HG02870 (cell line): ENCODE data around the gene ANXA8L1.
"Not testable (repeated sequence)": the region's sequence is repeated elsewhere in the genome, so short reads cannot be mapped to it uniquely, and the experiment has no call there.

Experiments
- ATAC-seq: cut with Tn5 transposase; IDR thresholded peaks from one replicate; pipeline ENCODE4 v1.9.1; 2021; ENCODE audit warnings: mild to moderate bottlenecking, moderate library complexity; ENCODE audit not compliant: unreplicated experiment

ANXA8L1 gene

GRCh38 chr10:46375406-46375805, at the start of gene ANXA8L1:
ANXA8L1 (plus strand) TSS chr10:46375776; CDS start chr10:46375852, 76 bp downstream.
- ATAC-seq: not testable (repeated sequence)

GRCh38 chr10:46326066-46326465, 49.5 kb upstream of the ANXA8L1 start:
- ATAC-seq: no peak

- no peak for ATAC-seq
These were observed 48.6 kb upstream of the ANXA8L1 start for GRCh38 chr10:46326971-46327370.

DNA sequence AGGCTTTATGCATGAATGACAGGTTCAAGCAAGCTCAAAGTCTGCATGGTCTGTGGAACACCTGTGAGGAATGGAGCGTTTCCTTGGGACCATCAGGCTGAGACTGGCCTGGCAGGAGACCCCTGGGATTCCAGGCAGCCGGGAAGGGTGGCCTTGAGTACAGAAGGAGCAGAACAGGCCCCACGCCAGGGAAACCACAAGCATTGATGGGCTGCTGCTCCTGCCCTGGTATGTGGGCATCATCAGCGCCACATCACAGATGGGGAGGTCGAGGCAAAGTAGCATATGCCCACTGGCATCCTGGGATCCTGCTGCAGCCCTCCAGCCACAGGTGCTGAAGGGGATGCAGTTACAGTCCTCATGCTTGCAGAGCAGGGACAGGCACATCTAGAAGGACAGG, 47.9 kb upstream of the ANXA8L1 start:
- ATAC-seq: no peak

- ATAC-seq: no peak
These were observed 46.5 kb upstream of the ANXA8L1 start for GRCh38 chr10:46328853-46329689.

DNA sequence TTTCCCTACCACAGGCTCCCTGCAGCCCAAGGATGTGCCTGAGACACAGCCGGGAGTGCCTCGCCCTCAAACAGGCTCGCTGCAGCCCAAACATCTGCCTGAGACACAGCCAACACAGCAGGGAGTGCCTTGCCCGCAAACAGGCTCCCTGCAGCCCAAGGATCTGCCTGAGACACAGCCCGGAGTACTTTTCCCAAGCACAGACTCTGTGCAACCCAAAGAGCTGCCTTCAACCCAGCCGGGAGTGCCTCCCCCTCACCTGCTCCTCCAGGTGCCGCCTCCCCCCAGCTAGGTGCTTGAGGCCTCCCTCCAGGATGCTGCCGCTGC, 45.9 kb upstream of the ANXA8L1 start:
- no peak for ATAC-seq

DNA sequence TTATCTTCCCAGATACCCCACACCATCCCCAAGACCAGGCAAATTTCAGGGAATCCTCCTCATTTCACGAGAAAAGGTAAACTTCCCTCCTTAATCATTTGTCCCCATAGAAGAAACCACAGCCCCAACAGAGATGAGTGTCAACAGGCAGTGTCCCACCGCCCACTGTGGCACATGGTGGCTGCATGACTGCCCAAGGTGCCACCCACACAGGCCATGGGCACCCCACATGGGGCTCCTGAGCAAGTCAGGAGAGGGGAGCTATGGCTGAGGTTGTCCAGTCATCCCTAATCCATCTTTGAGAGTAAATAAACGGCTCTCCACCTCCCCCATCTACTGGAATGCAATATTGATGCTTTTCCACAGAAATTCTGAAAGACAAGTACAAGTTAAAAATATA, 44.7 kb upstream of the ANXA8L1 start:
- ATAC-seq: no peak

DNA sequence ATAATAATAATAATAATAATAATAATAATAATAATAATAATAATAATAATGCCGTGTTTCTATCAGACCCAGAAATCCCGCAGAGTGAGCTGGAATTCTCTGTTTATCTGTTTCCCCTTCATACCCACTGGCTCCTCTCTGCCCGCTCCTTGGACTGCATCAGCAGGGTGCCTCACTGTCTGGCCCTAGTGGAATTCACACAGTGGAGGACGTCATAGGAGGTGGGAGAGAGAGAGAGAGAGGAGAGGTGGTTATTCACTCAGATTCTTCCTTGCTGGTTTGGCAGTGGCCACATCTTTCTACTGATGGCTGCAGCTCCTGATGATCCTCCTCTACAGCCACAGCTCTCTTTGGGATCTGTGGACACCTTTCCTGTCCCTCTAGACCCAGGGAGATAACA, 10.1 kb upstream of the ANXA8L1 start:
- ATAC-seq: not testable (repeated sequence)

DNA sequence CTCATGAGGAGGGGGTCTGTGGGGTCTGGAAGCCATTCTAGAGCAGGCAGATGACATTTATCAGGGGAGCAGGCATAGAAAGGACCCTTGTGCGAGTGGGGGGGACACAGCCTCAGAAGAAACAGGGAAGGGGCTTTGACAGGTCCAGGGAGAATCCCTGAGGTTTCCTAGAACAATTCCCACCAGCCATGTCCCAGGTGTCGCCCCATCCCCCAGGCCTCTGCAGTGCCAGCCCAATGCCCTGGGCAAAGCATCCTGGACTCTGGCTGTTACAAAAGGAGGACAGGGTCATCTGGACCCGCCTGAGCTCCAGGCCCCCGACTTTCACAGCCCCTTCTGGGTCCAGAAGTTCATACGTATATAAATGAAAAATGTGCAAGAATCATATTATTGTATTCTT, 8.4 kb upstream of the ANXA8L1 start:
- ATAC-seq: not testable (repeated sequence)

DNA sequence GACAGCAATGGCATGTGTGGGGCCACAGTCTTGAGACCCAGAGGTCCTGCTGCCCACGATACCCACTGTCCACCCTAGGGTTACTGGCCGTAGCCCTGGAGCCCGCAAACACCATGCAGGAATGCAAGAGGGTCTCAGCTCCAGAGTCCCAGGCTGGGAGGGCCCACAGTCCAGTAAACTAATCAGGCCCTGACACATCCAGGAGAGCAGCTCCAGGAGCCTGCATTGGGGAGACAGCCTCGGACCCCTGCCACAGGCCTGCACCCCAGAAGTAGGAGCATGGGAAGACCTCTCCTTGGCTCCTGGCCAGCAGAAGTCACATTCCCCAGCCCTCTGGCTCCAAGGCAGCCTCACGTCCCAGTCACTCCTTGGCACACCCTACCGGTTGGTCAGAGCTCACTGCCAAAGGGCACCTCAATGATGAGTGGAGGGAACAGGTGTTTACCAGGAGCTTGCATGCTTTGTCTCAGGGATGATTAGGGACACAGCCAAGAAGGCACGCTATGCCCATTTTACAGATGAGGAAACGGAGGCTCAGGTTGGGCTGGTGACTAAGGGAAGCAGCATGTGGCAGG, 7.8 kb upstream of the ANXA8L1 start:
- ATAC-seq: not testable (repeated sequence)

DNA sequence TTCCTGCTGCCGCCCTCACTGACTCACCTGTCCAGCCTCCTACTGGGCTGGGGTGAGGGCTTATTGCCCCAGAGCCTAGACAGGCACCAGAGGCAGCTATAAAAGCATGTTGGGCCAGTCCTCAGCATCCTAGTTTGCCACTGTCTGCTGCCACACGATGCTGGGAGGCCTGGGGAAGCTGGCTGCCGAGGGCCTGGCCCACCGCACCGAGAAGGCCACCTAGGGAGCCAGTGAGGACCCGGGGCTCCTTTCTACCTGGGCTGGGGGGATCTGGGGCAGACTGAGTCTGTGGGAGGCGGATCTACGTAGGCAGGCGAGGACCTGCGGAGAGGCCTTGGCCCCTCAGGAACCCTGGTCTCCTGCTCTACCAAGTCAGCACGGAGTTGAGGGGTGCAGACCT, 6.6 kb upstream of the ANXA8L1 start:
- ATAC-seq: not testable (repeated sequence)

DNA sequence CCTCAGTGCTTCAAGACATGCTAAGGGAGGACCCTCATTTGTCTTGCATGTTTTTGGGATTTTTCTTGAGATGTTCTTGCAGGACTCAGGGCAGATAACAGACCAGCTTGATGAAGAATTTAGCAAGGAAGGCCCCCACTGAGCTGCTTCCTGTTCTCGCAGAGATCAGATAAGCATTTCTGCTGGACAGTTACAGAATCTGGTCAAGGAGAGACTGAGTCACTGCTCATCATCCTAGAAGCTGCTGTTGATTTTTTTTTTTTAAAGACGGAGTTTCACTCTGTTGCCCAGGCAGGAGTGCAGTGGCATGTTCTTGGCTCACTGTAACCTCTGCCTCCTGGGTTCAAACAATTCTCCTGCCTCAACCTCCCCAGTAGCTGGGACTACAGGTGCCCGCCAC, 1.2 kb upstream of the ANXA8L1 start:
- ATAC-seq: not testable (repeated sequence)

- not testable (repeated sequence) for ATAC-seq
These were observed 1.4 kb downstream of the ANXA8L1 start for GRCh38 chr10:46377022-46377421.

DNA sequence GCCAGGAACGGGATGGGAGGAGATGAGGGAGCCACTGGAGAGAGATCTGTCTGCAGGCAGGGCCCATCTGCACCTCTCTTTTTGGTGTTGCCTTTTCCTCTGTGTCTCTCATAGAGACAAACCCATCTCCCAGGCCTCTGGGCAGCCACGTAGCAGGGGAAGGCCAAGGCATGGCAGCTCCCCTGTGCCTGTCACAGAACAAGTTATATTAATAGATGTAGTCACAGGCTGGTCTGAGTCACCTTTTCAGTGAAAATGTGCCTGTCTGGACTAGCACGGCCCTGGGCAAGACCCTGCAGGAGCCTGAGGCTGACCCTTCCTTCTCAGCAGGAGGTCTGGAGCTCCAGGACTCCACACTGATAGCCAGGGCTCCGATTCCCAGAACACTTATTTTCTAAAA, 2.1 kb downstream of the ANXA8L1 start:
- not testable (repeated sequence) for ATAC-seq

- ATAC-seq: not testable (repeated sequence)
These were observed 2.5 kb downstream of the ANXA8L1 start for GRCh38 chr10:46378108-46378507.

DNA sequence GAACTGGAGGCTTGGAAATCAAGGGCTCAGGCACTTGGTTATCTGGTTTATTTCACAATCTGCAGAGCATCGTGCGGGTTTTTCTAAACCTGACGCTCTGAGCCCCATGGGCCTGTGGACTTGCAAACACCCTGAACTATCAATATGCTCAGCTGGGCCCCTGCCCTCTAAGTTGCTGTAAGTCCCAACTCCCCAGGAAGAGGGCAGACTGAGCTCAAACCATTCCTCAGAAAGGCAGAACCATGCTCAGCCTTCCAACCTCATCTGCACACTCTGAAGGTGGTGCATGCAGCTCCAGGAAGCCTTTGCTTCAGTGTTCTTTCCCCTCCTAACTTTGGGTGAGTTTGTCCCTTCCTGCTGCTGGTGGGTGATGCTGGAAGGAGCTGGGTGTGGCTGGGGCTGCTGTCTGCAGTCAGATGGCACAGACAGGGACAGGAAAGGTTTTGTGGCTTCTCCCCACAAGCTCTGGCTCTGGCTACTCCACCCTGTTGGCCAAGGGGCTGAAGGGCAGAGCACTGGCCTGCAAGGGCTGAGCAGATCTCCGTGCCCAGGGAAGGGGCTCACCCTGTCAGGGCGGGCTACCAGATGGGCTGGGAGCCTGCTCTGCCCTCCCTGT, 3.8 kb downstream of the ANXA8L1 start:
- ATAC-seq: not testable (repeated sequence)

DNA sequence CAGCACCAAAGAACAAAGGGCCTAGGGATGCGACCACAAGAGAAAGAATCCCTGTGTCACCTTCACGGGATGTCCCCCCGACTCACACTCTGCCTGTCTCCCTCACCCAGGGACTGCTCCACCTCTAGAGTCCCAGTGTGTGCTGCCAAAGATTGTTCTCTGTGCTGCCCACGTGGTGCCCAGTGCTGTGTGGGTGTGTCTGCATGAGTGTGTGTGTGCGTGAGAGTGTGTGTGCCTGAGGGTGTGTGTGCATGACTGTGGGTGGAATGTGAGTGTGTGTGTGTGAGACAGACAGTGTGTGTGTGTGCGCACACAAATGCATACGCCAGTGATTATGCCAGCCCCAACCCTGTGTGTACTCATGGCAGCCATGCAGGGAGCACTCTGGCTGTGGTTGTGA, 10.3 kb downstream of the ANXA8L1 start:
- not testable (repeated sequence) for ATAC-seq

GRCh38 chr10:46386694-46387093, 11.1 kb downstream of the ANXA8L1 start:
- peak; percentile 83 for ATAC-seq

GRCh38 chr10:46387309-46387902, 11.8 kb downstream of the ANXA8L1 start:
- ATAC-seq: not testable (repeated sequence)

DNA sequence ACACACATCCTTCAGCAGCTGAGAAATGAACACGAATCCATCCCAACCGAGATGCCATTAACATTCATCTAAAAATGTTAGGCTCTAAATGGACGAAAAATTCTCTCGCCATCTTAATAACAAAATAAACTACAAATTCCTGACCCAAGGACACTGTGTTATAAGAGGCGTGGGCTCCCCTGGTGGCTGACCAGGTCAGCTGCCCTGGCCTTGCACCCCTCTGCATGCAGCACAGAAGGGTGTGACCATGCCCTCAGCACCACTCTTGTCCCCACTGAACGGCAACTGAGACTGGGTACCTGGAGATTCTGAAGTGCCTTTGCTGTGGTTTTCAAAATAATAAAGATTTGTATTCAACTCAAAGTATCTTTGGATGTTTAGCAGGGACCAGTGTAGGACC, 15.8 kb downstream of the ANXA8L1 start:
- not testable (repeated sequence) for ATAC-seq

DNA sequence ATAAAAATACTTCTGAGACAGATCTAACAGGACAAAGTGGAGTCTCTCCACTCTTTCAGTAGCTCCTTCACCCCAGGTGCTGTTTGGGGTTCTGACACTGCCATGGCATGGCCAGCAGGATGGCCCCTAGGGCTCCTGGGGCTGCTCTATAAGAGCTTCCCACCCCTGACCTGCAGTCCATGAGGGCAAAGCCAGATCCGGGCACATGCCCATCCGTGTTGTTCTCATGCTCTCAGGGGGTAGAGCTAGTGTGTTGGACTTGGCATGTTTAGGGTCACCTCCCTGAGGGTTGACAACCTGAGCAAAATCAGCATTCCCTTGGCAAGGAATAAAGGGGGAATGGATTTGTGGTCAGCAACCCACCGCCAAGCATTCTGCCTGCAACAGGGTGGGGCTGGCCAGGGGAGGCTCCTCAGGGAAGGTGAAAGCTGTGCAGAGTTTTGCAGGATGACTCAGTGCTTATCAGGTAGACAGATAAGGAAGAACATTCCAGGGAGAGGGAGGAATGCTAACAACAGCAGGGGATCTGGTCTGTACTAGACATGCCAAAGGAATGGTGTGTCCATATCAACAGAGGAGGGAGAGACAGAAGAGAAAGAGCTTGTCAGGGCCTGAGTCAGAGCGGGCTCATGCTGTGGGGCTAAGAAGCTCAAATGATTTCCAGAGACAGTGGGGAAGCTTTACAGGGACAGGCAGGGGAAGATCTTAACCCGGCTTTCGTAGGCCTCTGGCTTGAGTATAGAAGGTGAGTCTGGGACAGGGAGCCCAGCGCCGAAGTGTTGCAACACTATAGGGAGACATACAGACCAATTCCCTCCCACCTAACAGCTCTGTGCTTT, 21.1 kb downstream of the ANXA8L1 start:
- not testable (repeated sequence) for ATAC-seq
